WERI-Rb-1 (cell line): ENCODE data around the gene JPH3.

Experiments
- DNase-seq: peaks from one replicate; pipeline ENCODE4 v3.0.0-alpha.2; 2020
- H3K27ac ChIP-seq: fragments of 250-450 bp; sonication (Bioruptor Pico); 2 replicates; pipeline ENCODE4 v1.5.1; 2020; ENCODE audit warnings: mild to moderate bottlenecking, moderate library complexity
- H3K27me3 ChIP-seq: fragments of 250-450 bp; sonication (Bioruptor Pico); 2 replicates; pipeline ENCODE4 v1.5.1; 2021; ENCODE audit warnings: mild to moderate bottlenecking, low read depth, moderate library complexity; ENCODE audit not compliant: insufficient read depth, severe bottlenecking
- H3K36me3 ChIP-seq: fragments of 250-450 bp; sonication (Bioruptor Pico); 2 replicates; pipeline ENCODE4 v1.5.1; 2020; ENCODE audit warnings: mild to moderate bottlenecking, moderate library complexity
- H3K4me3 ChIP-seq: 2 replicates; pipeline ENCODE4 v1.5.1; 2011; ENCODE audit warnings: low read depth, mild to moderate bottlenecking, control low read depth, low read length
- H3K9me3 ChIP-seq: fragments of 250-450 bp; sonication (Bioruptor Pico); 2 replicates; pipeline ENCODE4 v1.5.1; 2021; ENCODE audit warnings: mild to moderate bottlenecking, moderate library complexity; ENCODE audit not compliant: severe bottlenecking
- CTCF ChIP-seq: IDR thresholded peaks from 2 replicates; pipeline ENCODE4 v1.5.1; 2011; ENCODE audit warnings: low read depth, mild to moderate bottlenecking, control low read depth, inconsistent platforms, low read length

Gene JPH3

GRCh38 chr16:87662254-87663204 lies 60.2 kb downstream of the JPH3 start:
- Histone ChIP-seq H3K9me3 (no peaks in the 10 kb centered on the region), H3K36me3 (no peaks in the 10 kb centered on the region), H3K27me3 (no peaks in the 10 kb centered on the region), H3K27ac (peak overlapping the region; percentile 96), H3K4me3 (no peak overlapping the region)
- DNase-seq, result no peak
- TF ChIP-seq CTCF, result 0 out of 2 replicates have a peak, but pooled peaks have one; percentile 5

- DNase-seq, result peak; percentile 37
- Histone ChIP-seq H3K4me3 (no peak overlapping the region), H3K36me3 (no peaks in the 10 kb centered on the region), H3K27me3 (no peaks in the 10 kb centered on the region), H3K9me3 (no peaks in the 10 kb centered on the region), H3K27ac (peak overlapping the region; percentile 41)
- TF ChIP-seq CTCF, result no peak
Observed at GRCh38 chr16:87664792-87665191, 62.5 kb downstream of the JPH3 start.

GRCh38 chr16:87665193-87665592 lies 62.9 kb downstream of the JPH3 start:
- Histone ChIP-seq H3K27me3 (no peaks in the 10 kb centered on the region), H3K36me3 (no peaks in the 10 kb centered on the region), H3K9me3 (no peaks in the 10 kb centered on the region), H3K27ac (peak overlapping the region; percentile 41), H3K4me3 (no peak overlapping the region)
- TF ChIP-seq CTCF, result no peak
- DNase-seq, result no peak

- Histone ChIP-seq H3K4me3 (no peak overlapping the region), H3K27me3 (no peaks in the 10 kb centered on the region), H3K36me3 (no peaks in the 10 kb centered on the region), H3K27ac (no peak overlapping the region), H3K9me3 (no peaks in the 10 kb centered on the region)
- TF ChIP-seq CTCF, result no peak
- no peak for DNase-seq
Observed at GRCh38 chr16:87666919-87667318, 64.6 kb downstream of the JPH3 start.

GRCh38 chr16:87667443-87667842 lies 65.1 kb downstream of the JPH3 start:
- no peak for DNase-seq
- no peaks in the 10 kb centered on the region for H3K36me3 ChIP-seq
- H3K4me3 ChIP-seq, result no peak overlapping the region
- no peaks in the 10 kb centered on the region for H3K27me3 ChIP-seq
- TF ChIP-seq CTCF, result no peak
- H3K27ac ChIP-seq, result no peak overlapping the region
- H3K9me3 ChIP-seq, result no peaks in the 10 kb centered on the region
